ENCODE data around the gene CAPN2. TPM values are rescaled to one million over a fixed set of nuclear protein-coding genes. Genes with fewer than 3 reads are reported as not detected.

The CAPN2 gene
- total RNA-seq, 2 experiments from 2014 or later, result 31.1 to 33.1 TPM

- no peaks in the 10 kb centered on the region for H3K36me3 Mint-ChIP-seq (ENCODE audit: low read depth)
- ATAC-seq, result peak; percentile 23
- intact Hi-C loops (cut with DNase I, micrococcal nuclease), result loop anchor here (5.0 to 10.0 kb wide), 2 partner anchors 150 to 888 kb away; no protein-coding TSS in a partner anchor
- no peaks in the 10 kb centered on the region for H3K9me3 Mint-ChIP-seq (ENCODE audit: low read depth)
- ChIA-PET CTCF (interaction anchor here (2.2 kb wide), 1 partner anchor 549 kb away, joined by 18 read pairs; no protein-coding TSS in a partner anchor), POLR2A (no interaction called here)
- H3K4me1 Mint-ChIP-seq, result no peaks in the 10 kb centered on the region
- DNase-seq, result no peak
- no peaks in the 10 kb centered on the region for H3K27me3 Mint-ChIP-seq
- no peak overlapping the region for H3K27ac Mint-ChIP-seq
- no peak overlapping the region for H3K4me3 Mint-ChIP-seq
Observed at GRCh38 chr1:223682502-223682901, 29.8 kb upstream of the CAPN2 start.

GRCh38 chr1:223683586-223684487 is 28.5 kb upstream of the CAPN2 start:
- Mint-ChIP-seq H3K4me3 (no peak overlapping the region), H3K27ac (no peak overlapping the region), H3K4me1 (no peaks in the 10 kb centered on the region), H3K27me3 (peaks cover under 1% of the 10 kb centered on the region), H3K36me3 (ENCODE audit: low read depth) (no peaks in the 10 kb centered on the region), H3K9me3 (ENCODE audit: low read depth) (no peaks in the 10 kb centered on the region)
- peak; percentile 73 for DNase-seq
- ChIA-PET POLR2A (no interaction called here), CTCF (interaction anchor here (0.5 to 2.2 kb wide), 12 partner anchors 9 to 551 kb away, joined by 3 to 18 read pairs (median 4); no protein-coding TSS in a partner anchor)
- peak; percentile 57 for ATAC-seq
- intact Hi-C loops (cut with DNase I, micrococcal nuclease), result loop anchor here (1.0 to 10.0 kb wide), 4 partner anchors 152 to 889 kb away; no protein-coding TSS in a partner anchor

- Mint-ChIP-seq H3K9me3 (ENCODE audit: low read depth) (no peaks in the 10 kb centered on the region), H3K27ac (no peak overlapping the region), H3K36me3 (ENCODE audit: low read depth) (no peaks in the 10 kb centered on the region), H3K4me3 (no peak overlapping the region), H3K4me1 (no peaks in the 10 kb centered on the region), H3K27me3 (peaks cover 3% of the 10 kb centered on the region)
- intact Hi-C loops (cut with DNase I, micrococcal nuclease), result loop anchor here (1.0 to 10.0 kb wide), 4 partner anchors 152 to 890 kb away; no protein-coding TSS in a partner anchor
- DNase-seq (no peak), ATAC-seq (no peak)
- ChIA-PET CTCF (interaction anchor here (0.6 to 2.2 kb wide), 5 partner anchors 11 to 551 kb away, joined by 3 to 18 read pairs (median 4); no protein-coding TSS in a partner anchor), POLR2A (interaction anchor here (0.6 kb wide), 1 partner anchor 76 kb away, joined by 4 read pairs; no protein-coding TSS in a partner anchor)
Observed at GRCh38 chr1:223684488-223684792, 27.9 kb upstream of the CAPN2 start.

GRCh38 chr1:223691121-223691520 is 21.2 kb upstream of the CAPN2 start:
- H3K9me3 Mint-ChIP-seq (ENCODE audit: low read depth), result no peaks in the 10 kb centered on the region
- ChIA-PET POLR2A (no interaction called here), CTCF (interaction anchor here (0.6 to 1.3 kb wide), 4 partner anchors 27 to 150 kb away, joined by 3 to 4 read pairs (median 3); no protein-coding TSS in a partner anchor)
- no peak overlapping the region for H3K27ac Mint-ChIP-seq
- intact Hi-C loops (cut with DNase I, micrococcal nuclease), result loop anchor here in 1 of 2 experiments (10.0 kb wide), 1 partner anchor 644 kb away; the partner anchor contains the start of gene NVL
- peaks cover 3% of the 10 kb centered on the region for H3K27me3 Mint-ChIP-seq
- ATAC-seq (no peak), DNase-seq (no peak)
- no peaks in the 10 kb centered on the region for H3K4me1 Mint-ChIP-seq
- no peak overlapping the region for H3K4me3 Mint-ChIP-seq
- H3K36me3 Mint-ChIP-seq (ENCODE audit: low read depth), result no peaks in the 10 kb centered on the region

- DNase-seq (no peak), ATAC-seq (no peak)
- Mint-ChIP-seq H3K27ac (no peak overlapping the region), H3K27me3 (peaks cover 4% of the 10 kb centered on the region), H3K4me1 (peaks cover under 1% of the 10 kb centered on the region), H3K9me3 (ENCODE audit: low read depth) (no peaks in the 10 kb centered on the region), H3K36me3 (ENCODE audit: low read depth) (no peaks in the 10 kb centered on the region), H3K4me3 (no peak overlapping the region)
- intact Hi-C loops (cut with DNase I, micrococcal nuclease), result loop anchor here (5.0 to 10.0 kb wide), 3 partner anchors 212 to 640 kb away; partner anchors contain the start of genes FBXO28 (in 1 of the 2) and NVL (in 1 of the 2)
- ChIA-PET CTCF (interaction anchor here (0.6 to 2.7 kb wide), 12 partner anchors 10 to 598 kb away, joined by 3 to 37 read pairs (median 4); partner anchors contain the start of gene CAPN2), POLR2A (interaction anchor here (0.6 kb wide), 1 partner anchor 388 kb away, joined by 3 read pairs; no protein-coding TSS in a partner anchor)
Observed at GRCh38 chr1:223695014-223695548, 17.3 kb upstream of the CAPN2 start.

GRCh38 chr1:223695941-223696340 is 16.4 kb upstream of the CAPN2 start:
- H3K4me3 Mint-ChIP-seq, result no peak overlapping the region
- CTCF ChIA-PET, result interaction anchor here (0.6 to 2.7 kb wide), 18 partner anchors 11 to 979 kb away, joined by 3 to 37 read pairs (median 4); partner anchors contain the start of genes CAPN2, CAPN8 and SUSD4

GRCh38 chr1:223700388-223700918 is 11.9 kb upstream of the CAPN2 start:
- Mint-ChIP-seq H3K4me3 (no peak overlapping the region), H3K27ac (peak overlapping the region; percentile 55), H3K4me1 (peaks cover 34% of the 10 kb centered on the region), H3K36me3 (ENCODE audit: low read depth) (no peaks in the 10 kb centered on the region), H3K9me3 (ENCODE audit: low read depth) (no peaks in the 10 kb centered on the region), H3K27me3 (peaks cover 4% of the 10 kb centered on the region)
- intact Hi-C loops (cut with DNase I, micrococcal nuclease), result loop anchor here (5.0 kb wide), 4 partner anchors 132 to 1727 kb away; partner anchors contain the start of genes LBR (in 1 of the 2) and TP53BP2 (in 1 of the 2)
- CTCF ChIA-PET, result interaction anchor here (1.2 to 4.1 kb wide), 5 partner anchors 18 to 633 kb away, joined by 3 to 95 read pairs (median 3); no protein-coding TSS in a partner anchor
- no peak for ATAC-seq
- DNase-seq, result no peak
- POLR2A ChIA-PET, result interaction anchor here (0.6 to 1.4 kb wide), 2 partner anchors 145 to 155 kb away, joined by 3 to 5 read pairs; no protein-coding TSS in a partner anchor

More at GRCh38 chr1:223695941-223696340, 16.4 kb upstream of the CAPN2 start:
- DNase-seq (no peak), ATAC-seq (no peak)
- intact Hi-C loops (cut with DNase I, micrococcal nuclease), result loop anchor here (5.0 to 10.0 kb wide), 3 partner anchors 211 to 639 kb away; partner anchors contain the start of genes FBXO28 (in 1 of the 2) and NVL (in 1 of the 2)
- H3K4me1 Mint-ChIP-seq, result peaks cover 9% of the 10 kb centered on the region
- H3K27ac Mint-ChIP-seq, result no peak overlapping the region
- POLR2A ChIA-PET, result interaction anchor here (0.6 to 0.8 kb wide), 2 partner anchors 150 to 387 kb away, joined by 3 read pairs; partner anchors contain the start of gene TP53BP2
- H3K27me3 Mint-ChIP-seq, result peaks cover 4% of the 10 kb centered on the region
- H3K9me3 Mint-ChIP-seq (ENCODE audit: low read depth), result no peaks in the 10 kb centered on the region
- H3K36me3 Mint-ChIP-seq (ENCODE audit: low read depth), result no peaks in the 10 kb centered on the region

GRCh38 chr1:223700942-223701637 is 11.2 kb upstream of the CAPN2 start:
- intact Hi-C loops (cut with DNase I, micrococcal nuclease), result loop anchor here (1.0 to 5.0 kb wide), 5 partner anchors 131 to 1726 kb away; partner anchors contain the start of genes LBR (in 1 of the 2) and TP53BP2 (in 1 of the 2)
- peaks cover 34% of the 10 kb centered on the region for H3K4me1 Mint-ChIP-seq
- peaks cover 4% of the 10 kb centered on the region for H3K27me3 Mint-ChIP-seq
- no peak overlapping the region for H3K4me3 Mint-ChIP-seq
- ATAC-seq (peak; percentile 75), DNase-seq (peak; percentile 59)
- H3K27ac Mint-ChIP-seq, result peak overlapping the region; percentile 55
- H3K9me3 Mint-ChIP-seq (ENCODE audit: low read depth), result no peaks in the 10 kb centered on the region
- ChIA-PET CTCF (interaction anchor here (0.8 to 4.1 kb wide), 8 partner anchors 16 to 633 kb away, joined by 3 to 95 read pairs (median 3); no protein-coding TSS in a partner anchor), POLR2A (interaction anchor here (0.6 to 1.4 kb wide), 5 partner anchors 48 to 714 kb away, joined by 3 to 5 read pairs (median 3); no protein-coding TSS in a partner anchor)
- no peaks in the 10 kb centered on the region for H3K36me3 Mint-ChIP-seq (ENCODE audit: low read depth)

GRCh38 chr1:223702735-223703667 is 9.3 kb upstream of the CAPN2 start:
- ChIA-PET CTCF (interaction anchor here (2.2 kb wide), 1 partner anchor 9 kb away, joined by 5 read pairs; the partner anchor contains the start of gene CAPN2), POLR2A (no interaction called here)
- H3K36me3 Mint-ChIP-seq (ENCODE audit: low read depth), result no peaks in the 10 kb centered on the region
- no peak overlapping the region for H3K4me3 Mint-ChIP-seq
- peak; percentile 41 for DNase-seq
- intact Hi-C loops (cut with DNase I, micrococcal nuclease), result loop anchor here (1.0 to 5.0 kb wide), 6 partner anchors 23 to 1724 kb away; partner anchors contain the start of genes LBR (in 1 of the 2) and TP53BP2 (in 1 of the 2)
- H3K27ac Mint-ChIP-seq, result peak overlapping the region; percentile 6
- no peaks in the 10 kb centered on the region for H3K9me3 Mint-ChIP-seq (ENCODE audit: low read depth)
- peaks cover 47% of the 10 kb centered on the region for H3K4me1 Mint-ChIP-seq
- ATAC-seq, result peak; percentile 64
- H3K27me3 Mint-ChIP-seq, result peaks cover 4% of the 10 kb centered on the region

Data from activated CD4-positive, alpha-beta T cell treated with anti-CD3 and anti-CD28 coated beads for 36 hours (primary cell).